SK-N-SH treated with all-trans-retinoic acid at 6 μM for 48 hours (cell line): Measurements from ENCODE around the gene SNRNP48.

Experiments
- ATAC-seq: fragments of 200-7000 bp; cut with Tn5 transposase; 3 replicates; pipeline ENCODE4 v1.9.1; 2020; ENCODE audit warnings: mild to moderate bottlenecking, moderate library complexity
- ARNTL ChIP-seq: fragments of 450-650 bp; formaldehyde crosslinking; IDR thresholded peaks from 2 replicates; pipeline ENCODE4 v1.5.0; 2020; ENCODE audit warnings: low read depth, mild to moderate bottlenecking, moderate library complexity, borderline replicate concordance
- CSDC2 ChIP-seq: fragments of 250-450 bp; sonication (Bioruptor Pico); IDR thresholded peaks from 2 replicates; pipeline ENCODE4 v1.5.0; 2020; ENCODE audit warnings: mild to moderate bottlenecking, moderate library complexity
- ISL1 ChIP-seq: fragments of 250-450 bp; sonication (Bioruptor Pico); IDR thresholded peaks from 2 replicates; pipeline ENCODE4 v2.1.2; 2022; ENCODE audit warnings: mild to moderate bottlenecking, moderate library complexity
- PPARA ChIP-seq: fragments of 250-450 bp; sonication (Bioruptor Pico); IDR thresholded peaks from 2 replicates; pipeline ENCODE4 v1.5.0; 2020; ENCODE audit warnings: mild to moderate bottlenecking, borderline replicate concordance
- RARB ChIP-seq: fragments of 250-450 bp; sonication (Bioruptor Pico); IDR thresholded peaks from 2 replicates; pipeline ENCODE4 v1.8.0; 2021; ENCODE audit warnings: mild to moderate bottlenecking, moderate library complexity
- SNAI2 ChIP-seq: fragments of 250-450 bp; sonication (Bioruptor Pico); IDR thresholded peaks from 2 replicates; pipeline ENCODE4 v1.5.0; 2020; ENCODE audit warnings: mild to moderate bottlenecking, moderate library complexity
- TCF4 ChIP-seq: fragments of 250-450 bp; sonication (Bioruptor Pico); IDR thresholded peaks from 2 replicates; pipeline ENCODE4 v1.8.0; 2021; ENCODE audit warnings: mild to moderate bottlenecking, moderate library complexity, borderline replicate concordance
- TOX ChIP-seq: fragments of 250-450 bp; sonication (Bioruptor Pico); IDR thresholded peaks from 2 replicates; pipeline ENCODE4 v1.8.0; 2021; ENCODE audit warnings: mild to moderate bottlenecking, moderate library complexity, borderline replicate concordance
- ZC3H10 ChIP-seq: fragments of 250-450 bp; sonication (Bioruptor Pico); IDR thresholded peaks from 2 replicates; pipeline ENCODE4 v1.5.1; 2021; ENCODE audit warnings: mild to moderate bottlenecking, moderate library complexity
- ZFP3 ChIP-seq: fragments of 250-450 bp; sonication (Bioruptor Pico); IDR thresholded peaks from 2 replicates; pipeline ENCODE4 v1.5.0; 2020; ENCODE audit warnings: mild to moderate bottlenecking, moderate library complexity
- ZNF565 ChIP-seq: fragments of 450-650 bp; formaldehyde crosslinking; conservative IDR thresholded peaks from 2 replicates; pipeline ENCODE4 v1.5.0; 2020; ENCODE audit warnings: low read depth, mild to moderate bottlenecking, moderate library complexity
- ZNF70 ChIP-seq: fragments of 450-650 bp; formaldehyde crosslinking; IDR thresholded peaks from 2 replicates; pipeline ENCODE4 v1.5.0; 2020; ENCODE audit warnings: mild to moderate bottlenecking, moderate library complexity
- TF ChIP-seq, protein P1 (sequence below): fragments of 250-450 bp; sonication (Bioruptor Pico); IDR thresholded peaks from 2 replicates; pipeline ENCODE4 v1.8.0; 2020; ENCODE audit warnings: mild to moderate bottlenecking, moderate library complexity, borderline replicate concordance
- TF ChIP-seq, protein P2 (sequence below): fragments of 250-450 bp; sonication (Bioruptor Pico); IDR thresholded peaks from 2 replicates; pipeline ENCODE4 v1.8.0; 2021; ENCODE audit warnings: low read depth, mild to moderate bottlenecking, moderate library complexity, borderline replicate concordance
- TF ChIP-seq, protein P3 (sequence below): fragments of 250-450 bp; sonication (Bioruptor Pico); IDR thresholded peaks from 2 replicates; pipeline ENCODE4 v1.5.0; 2020; ENCODE audit warnings: mild to moderate bottlenecking, moderate library complexity
- TF ChIP-seq, protein P4 (sequence below): fragments of 250-450 bp; sonication (Bioruptor Pico); IDR thresholded peaks from 2 replicates; pipeline ENCODE4 v1.5.1; 2020; ENCODE audit warnings: low read depth, mild to moderate bottlenecking, moderate library complexity

The SNRNP48 gene

DNA sequence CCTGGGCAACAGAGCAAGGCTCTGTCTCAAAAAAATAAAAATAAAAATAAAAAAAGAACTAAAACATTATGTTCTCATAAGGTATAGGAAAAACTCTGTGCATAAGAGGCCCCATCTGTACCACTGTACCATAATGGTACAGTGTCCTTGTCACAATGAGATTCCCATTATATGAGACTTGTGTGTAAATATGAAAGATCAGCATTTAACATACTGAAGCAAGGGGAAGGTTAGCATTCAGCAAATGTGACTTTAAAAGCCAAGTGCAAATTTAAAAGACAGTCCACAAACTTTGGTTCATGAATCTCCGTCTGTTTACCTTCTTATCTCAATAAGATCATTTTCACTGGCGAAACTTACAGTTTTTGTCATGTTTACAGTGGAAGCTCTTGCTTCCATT, 32.3 kb upstream of the SNRNP48 start (continued):
- TF ChIP-seq, protein P1, sequence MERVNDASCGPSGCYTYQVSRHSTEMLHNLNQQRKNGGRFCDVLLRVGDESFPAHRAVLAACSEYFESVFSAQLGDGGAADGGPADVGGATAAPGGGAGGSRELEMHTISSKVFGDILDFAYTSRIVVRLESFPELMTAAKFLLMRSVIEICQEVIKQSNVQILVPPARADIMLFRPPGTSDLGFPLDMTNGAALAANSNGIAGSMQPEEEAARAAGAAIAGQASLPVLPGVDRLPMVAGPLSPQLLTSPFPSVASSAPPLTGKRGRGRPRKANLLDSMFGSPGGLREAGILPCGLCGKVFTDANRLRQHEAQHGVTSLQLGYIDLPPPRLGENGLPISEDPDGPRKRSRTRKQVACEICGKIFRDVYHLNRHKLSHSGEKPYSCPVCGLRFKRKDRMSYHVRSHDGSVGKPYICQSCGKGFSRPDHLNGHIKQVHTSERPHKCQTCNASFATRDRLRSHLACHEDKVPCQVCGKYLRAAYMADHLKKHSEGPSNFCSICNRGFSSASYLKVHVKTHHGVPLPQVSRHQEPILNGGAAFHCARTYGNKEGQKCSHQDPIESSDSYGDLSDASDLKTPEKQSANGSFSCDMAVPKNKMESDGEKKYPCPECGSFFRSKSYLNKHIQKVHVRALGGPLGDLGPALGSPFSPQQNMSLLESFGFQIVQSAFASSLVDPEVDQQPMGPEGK (CRISPR knock-in tag), result no peak

DNA sequence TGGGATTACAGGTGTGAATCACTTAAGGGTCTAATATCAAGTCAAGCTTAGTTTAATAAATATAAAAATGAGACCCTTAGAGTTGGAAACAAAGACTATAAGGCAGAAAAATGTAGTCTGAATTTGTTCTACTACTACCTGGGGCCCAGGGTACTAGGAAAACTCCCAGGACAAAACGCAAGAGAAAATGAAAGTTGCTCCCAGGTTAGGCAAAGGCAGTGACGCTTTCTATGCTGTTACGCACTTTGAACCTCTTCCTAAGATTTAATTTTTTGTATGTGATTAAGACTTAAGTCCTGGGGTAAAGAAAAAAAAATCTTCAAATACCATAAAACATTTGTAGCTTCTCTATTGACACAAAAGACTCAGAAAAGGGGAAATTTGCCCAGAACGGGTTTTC, 31.2 kb upstream of the SNRNP48 start:
- no peak for ATAC-seq
- no peak for TF ChIP-seq CSDC2
- no peak for TF ChIP-seq TCF4 (CRISPR knock-in tag)

DNA sequence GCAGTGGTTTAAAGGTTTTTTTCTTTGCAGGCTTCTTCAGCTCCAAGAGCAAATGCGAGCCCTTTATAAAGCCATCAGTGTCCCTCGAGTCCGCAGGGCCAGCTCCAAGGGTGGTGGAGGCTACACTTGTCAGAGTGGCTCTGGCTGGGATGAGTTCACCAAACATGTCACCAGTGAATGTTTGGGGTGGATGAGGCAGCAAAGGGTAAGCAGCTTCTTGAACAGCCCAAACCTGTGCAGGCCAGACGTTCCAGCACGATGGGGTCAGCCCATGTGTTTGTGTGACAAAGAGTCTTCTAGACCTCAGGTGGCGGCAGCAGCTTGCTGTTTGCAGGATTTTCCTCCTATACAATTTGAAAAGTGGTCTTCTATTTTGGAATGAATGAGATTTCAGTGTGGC, 30.8 kb upstream of the SNRNP48 start:
- TF ChIP-seq ZNF565 (CRISPR knock-in tag), result no peak
- TF ChIP-seq, protein P1 (CRISPR knock-in tag), result no peak
- no peak for ATAC-seq

DNA sequence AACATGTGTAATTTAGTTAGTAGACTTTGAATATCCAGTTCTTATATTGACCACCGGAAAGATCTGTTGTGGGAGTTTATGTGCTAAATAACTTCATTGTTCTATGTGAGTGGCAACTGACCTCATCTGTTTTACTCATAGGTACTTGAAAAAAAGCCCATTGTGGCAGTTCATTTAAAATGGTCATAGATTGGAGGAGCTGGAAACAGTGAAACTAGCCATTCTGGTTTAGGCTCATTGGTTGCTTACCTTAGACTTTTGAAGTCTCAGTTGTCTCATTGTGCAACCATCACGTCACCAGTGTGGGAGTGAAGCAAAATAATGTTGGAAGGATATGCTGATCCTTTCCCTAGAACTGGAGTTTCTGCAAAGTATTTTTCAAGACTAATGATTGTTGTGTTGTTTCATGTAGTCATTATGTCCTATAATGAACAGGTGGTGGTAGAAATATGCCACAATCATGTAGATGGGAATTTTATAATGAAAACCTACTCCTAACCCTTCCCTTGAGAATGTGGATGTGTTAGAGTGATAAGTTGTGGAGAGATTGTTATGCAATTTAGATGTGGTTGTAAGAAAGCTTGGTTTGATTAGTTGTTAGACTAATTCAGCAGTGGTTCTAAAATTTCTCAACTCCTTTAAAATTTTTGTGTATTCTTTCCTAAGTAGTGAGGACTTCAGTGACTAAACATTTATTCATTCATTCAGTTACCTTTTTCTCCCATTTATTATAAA, 30.2 kb upstream of the SNRNP48 start:
- ATAC-seq, result no peak
- TF ChIP-seq ZC3H10 (CRISPR knock-in tag) (no peak), PPARA (CRISPR knock-in tag) (no peak), ZNF70 (CRISPR knock-in tag) (no peak), ZNF565 (CRISPR knock-in tag) (no peak), SNAI2 (CRISPR knock-in tag) (no peak), RARB (CRISPR knock-in tag) (no peak), TCF4 (CRISPR knock-in tag) (no peak), TOX (CRISPR knock-in tag) (no peak), ZFP3 (CRISPR knock-in tag) (no peak), ISL1 (CRISPR knock-in tag) (no peak), ARNTL (CRISPR knock-in tag) (no peak)
- TF ChIP-seq, protein P2, sequence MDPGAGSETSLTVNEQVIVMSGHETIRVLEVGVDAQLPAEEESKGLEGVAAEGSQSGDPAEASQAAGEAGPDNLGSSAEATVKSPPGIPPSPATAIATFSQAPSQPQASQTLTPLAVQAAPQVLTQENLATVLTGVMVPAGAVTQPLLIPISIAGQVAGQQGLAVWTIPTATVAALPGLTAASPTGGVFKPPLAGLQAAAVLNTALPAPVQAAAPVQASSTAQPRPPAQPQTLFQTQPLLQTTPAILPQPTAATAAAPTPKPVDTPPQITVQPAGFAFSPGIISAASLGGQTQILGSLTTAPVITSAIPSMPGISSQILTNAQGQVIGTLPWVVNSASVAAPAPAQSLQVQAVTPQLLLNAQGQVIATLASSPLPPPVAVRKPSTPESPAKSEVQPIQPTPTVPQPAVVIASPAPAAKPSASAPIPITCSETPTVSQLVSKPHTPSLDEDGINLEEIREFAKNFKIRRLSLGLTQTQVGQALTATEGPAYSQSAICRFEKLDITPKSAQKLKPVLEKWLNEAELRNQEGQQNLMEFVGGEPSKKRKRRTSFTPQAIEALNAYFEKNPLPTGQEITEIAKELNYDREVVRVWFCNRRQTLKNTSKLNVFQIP, result no peak
- TF ChIP-seq, protein P3, sequence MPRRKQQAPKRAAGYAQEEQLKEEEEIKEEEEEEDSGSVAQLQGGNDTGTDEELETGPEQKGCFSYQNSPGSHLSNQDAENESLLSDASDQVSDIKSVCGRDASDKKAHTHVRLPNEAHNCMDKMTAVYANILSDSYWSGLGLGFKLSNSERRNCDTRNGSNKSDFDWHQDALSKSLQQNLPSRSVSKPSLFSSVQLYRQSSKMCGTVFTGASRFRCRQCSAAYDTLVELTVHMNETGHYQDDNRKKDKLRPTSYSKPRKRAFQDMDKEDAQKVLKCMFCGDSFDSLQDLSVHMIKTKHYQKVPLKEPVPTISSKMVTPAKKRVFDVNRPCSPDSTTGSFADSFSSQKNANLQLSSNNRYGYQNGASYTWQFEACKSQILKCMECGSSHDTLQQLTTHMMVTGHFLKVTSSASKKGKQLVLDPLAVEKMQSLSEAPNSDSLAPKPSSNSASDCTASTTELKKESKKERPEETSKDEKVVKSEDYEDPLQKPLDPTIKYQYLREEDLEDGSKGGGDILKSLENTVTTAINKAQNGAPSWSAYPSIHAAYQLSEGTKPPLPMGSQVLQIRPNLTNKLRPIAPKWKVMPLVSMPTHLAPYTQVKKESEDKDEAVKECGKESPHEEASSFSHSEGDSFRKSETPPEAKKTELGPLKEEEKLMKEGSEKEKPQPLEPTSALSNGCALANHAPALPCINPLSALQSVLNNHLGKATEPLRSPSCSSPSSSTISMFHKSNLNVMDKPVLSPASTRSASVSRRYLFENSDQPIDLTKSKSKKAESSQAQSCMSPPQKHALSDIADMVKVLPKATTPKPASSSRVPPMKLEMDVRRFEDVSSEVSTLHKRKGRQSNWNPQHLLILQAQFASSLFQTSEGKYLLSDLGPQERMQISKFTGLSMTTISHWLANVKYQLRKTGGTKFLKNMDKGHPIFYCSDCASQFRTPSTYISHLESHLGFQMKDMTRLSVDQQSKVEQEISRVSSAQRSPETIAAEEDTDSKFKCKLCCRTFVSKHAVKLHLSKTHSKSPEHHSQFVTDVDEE (CRISPR knock-in tag), result no peak
- TF ChIP-seq, protein P4, sequence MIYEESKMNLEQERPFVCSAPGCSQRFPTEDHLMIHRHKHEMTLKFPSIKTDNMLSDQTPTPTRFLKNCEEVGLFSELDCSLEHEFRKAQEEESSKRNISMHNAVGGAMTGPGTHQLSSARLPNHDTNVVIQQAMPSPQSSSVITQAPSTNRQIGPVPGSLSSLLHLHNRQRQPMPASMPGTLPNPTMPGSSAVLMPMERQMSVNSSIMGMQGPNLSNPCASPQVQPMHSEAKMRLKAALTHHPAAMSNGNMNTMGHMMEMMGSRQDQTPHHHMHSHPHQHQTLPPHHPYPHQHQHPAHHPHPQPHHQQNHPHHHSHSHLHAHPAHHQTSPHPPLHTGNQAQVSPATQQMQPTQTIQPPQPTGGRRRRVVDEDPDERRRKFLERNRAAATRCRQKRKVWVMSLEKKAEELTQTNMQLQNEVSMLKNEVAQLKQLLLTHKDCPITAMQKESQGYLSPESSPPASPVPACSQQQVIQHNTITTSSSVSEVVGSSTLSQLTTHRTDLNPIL, result no peak
